ENCODE data around the gene PCLO. TPM values are rescaled to one million over a fixed set of nuclear protein-coding genes. Genes with fewer than 3 reads are reported as not detected.

Gene PCLO
- total RNA-seq, 1 donor = 0.36 TPM

DNA sequence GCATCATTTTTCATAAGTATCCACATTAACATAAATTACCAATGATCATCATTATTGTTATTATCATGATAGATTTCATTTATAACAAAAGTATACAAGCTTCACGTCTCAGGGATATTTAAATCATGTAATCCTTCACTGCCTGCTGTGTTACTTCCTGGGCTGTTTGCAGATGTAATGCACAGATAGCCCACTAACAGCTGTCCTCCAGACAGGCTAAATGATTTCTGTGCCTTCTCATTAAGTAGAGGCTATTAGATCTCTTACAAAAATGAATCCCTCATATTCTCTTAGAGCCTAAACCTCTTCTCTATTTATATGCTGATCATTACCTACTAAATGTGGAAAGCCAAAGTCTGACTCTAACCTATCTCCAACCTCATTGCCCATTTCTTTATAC lies 9.3 kb downstream of the PCLO start:
- H4K20me1 ChIP-seq (ENCODE audit: insufficient read depth, low read length) = no peaks in the 10 kb centered on the region
- no peak overlapping the region for H3K4me2 ChIP-seq (ENCODE audit: insufficient read depth, low read length)
- H3K79me2 ChIP-seq (ENCODE audit: insufficient read depth, low read length) = no peaks in the 10 kb centered on the region
- no peaks in the 10 kb centered on the region for H3K27me3 ChIP-seq (ENCODE audit: insufficient read depth, low read length)
- H2AFZ ChIP-seq (ENCODE audit: low read length) = no peak overlapping the region
- H3K9me3 ChIP-seq (ENCODE audit: low read depth, low read length) = no peaks in the 10 kb centered on the region
- H3K4me3 ChIP-seq (ENCODE audit: insufficient read depth, low read length) = no peak overlapping the region
- no peaks in the 10 kb centered on the region for H3K36me3 ChIP-seq (ENCODE audit: insufficient read depth, low read length)
- H3K27ac ChIP-seq (ENCODE audit: low read depth, low read length) = no peak overlapping the region
- no peak for DNase-seq (ENCODE audit: insufficient read length, low spot score, missing footprints)
- TF ChIP-seq, protein P1, sequence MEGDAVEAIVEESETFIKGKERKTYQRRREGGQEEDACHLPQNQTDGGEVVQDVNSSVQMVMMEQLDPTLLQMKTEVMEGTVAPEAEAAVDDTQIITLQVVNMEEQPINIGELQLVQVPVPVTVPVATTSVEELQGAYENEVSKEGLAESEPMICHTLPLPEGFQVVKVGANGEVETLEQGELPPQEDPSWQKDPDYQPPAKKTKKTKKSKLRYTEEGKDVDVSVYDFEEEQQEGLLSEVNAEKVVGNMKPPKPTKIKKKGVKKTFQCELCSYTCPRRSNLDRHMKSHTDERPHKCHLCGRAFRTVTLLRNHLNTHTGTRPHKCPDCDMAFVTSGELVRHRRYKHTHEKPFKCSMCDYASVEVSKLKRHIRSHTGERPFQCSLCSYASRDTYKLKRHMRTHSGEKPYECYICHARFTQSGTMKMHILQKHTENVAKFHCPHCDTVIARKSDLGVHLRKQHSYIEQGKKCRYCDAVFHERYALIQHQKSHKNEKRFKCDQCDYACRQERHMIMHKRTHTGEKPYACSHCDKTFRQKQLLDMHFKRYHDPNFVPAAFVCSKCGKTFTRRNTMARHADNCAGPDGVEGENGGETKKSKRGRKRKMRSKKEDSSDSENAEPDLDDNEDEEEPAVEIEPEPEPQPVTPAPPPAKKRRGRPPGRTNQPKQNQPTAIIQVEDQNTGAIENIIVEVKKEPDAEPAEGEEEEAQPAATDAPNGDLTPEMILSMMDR (IDR thresholded peaks at IDR 0.05; ENCODE audit: extremely low read depth, low read depth, low read length) = no peak
- no peaks in the 10 kb centered on the region for H3K4me1 ChIP-seq (ENCODE audit: insufficient read depth, low read length)

DNA sequence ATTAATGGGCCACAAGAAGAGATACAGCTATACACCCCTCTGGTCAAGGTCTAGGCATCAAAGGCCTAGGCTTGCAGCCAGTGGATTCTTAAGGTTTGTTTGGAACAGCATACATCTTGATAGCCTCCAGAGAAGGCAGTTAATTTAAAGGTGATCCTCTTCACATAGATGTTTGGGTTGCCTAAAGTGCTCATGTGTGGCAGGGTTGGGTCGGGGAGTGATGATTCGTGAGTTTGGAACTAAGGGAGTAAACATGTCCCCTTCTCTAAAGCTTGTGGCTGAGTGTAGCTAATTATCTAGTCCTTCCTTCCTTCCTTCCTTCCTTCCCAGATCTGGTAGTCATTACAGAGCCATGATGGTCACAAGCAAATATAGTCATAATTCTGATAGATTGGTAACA lies 12.4 kb downstream of the PCLO start:
- H4K20me1 ChIP-seq (ENCODE audit: insufficient read depth, low read length) = no peaks in the 10 kb centered on the region
- TF ChIP-seq, protein P1 (IDR thresholded peaks at IDR 0.05; ENCODE audit: extremely low read depth, low read depth, low read length) = no peak
- H3K4me1 ChIP-seq (ENCODE audit: insufficient read depth, low read length) = no peaks in the 10 kb centered on the region

DNA sequence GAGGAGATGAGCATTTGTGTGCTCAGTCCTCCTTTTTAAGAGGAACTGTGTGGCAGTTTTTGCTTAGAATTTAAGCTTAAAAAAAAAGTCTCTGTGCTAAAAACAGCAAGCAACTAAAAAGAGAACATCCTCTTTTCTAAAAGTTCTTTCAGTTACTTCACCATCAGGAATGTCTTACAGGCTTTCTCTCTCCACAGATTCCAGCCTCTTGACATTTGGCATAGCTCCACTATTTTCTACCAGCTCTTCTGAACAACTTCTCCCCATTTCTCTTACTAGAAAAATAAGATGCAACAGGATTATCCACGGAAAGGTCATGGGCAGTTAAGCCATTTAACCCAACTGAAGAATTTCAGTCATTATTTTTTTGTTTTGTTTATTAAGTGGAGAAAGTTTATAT lies 13.2 kb downstream of the PCLO start:
- Histone ChIP-seq H3K27ac (ENCODE audit: low read depth, low read length) (no peak overlapping the region), H3K4me2 (ENCODE audit: insufficient read depth, low read length) (no peak overlapping the region), H3K9me3 (ENCODE audit: low read depth, low read length) (no peaks in the 10 kb centered on the region), H2AFZ (ENCODE audit: low read length) (no peak overlapping the region), H3K27me3 (ENCODE audit: insufficient read depth, low read length) (no peaks in the 10 kb centered on the region), H4K20me1 (ENCODE audit: insufficient read depth, low read length) (no peaks in the 10 kb centered on the region), H3K79me2 (ENCODE audit: insufficient read depth, low read length) (no peaks in the 10 kb centered on the region), H3K4me1 (ENCODE audit: insufficient read depth, low read length) (no peaks in the 10 kb centered on the region), H3K36me3 (ENCODE audit: insufficient read depth, low read length) (no peaks in the 10 kb centered on the region), H3K4me3 (ENCODE audit: insufficient read depth, low read length) (no peak overlapping the region)
- TF ChIP-seq, protein P1 (IDR thresholded peaks at IDR 0.05; ENCODE audit: extremely low read depth, low read depth, low read length) = no peak
- DNase-seq (ENCODE audit: insufficient read length, low spot score, missing footprints) = no peak

More for the DNA sequence above, 12.4 kb downstream of the PCLO start:
- no peaks in the 10 kb centered on the region for H3K27me3 ChIP-seq (ENCODE audit: insufficient read depth, low read length)
- no peak for DNase-seq (ENCODE audit: insufficient read length, low spot score, missing footprints)
- no peak overlapping the region for H3K4me2 ChIP-seq (ENCODE audit: insufficient read depth, low read length)
- H3K36me3 ChIP-seq (ENCODE audit: insufficient read depth, low read length) = no peaks in the 10 kb centered on the region
- H2AFZ ChIP-seq (ENCODE audit: low read length) = no peak overlapping the region
- H3K79me2 ChIP-seq (ENCODE audit: insufficient read depth, low read length) = no peaks in the 10 kb centered on the region
- H3K4me3 ChIP-seq (ENCODE audit: insufficient read depth, low read length) = no peak overlapping the region
- no peaks in the 10 kb centered on the region for H3K9me3 ChIP-seq (ENCODE audit: low read depth, low read length)
- no peak overlapping the region for H3K27ac ChIP-seq (ENCODE audit: low read depth, low read length)

DNA sequence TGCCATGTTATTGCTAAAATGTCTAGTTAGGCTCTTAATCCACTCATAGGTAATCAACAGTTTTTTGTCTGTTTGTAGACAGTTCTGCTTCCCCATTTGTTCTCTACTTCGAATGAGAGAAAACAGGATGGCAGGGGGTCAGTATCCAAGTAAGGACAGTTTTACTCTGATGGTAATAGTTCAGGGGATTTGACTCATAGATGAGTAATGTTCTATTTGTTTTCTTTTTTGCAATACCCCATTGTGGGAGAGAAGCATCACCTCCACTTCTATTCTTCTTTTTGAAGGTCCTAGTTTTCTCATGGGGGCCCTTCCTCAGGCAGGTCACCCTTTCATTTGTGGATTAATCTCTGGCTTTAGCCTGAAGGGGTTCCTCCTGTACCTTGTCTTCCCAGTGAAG lies 13.9 kb downstream of the PCLO start:
- no peaks in the 10 kb centered on the region for H3K36me3 ChIP-seq (ENCODE audit: insufficient read depth, low read length)
- H3K4me2 ChIP-seq (ENCODE audit: insufficient read depth, low read length) = no peak overlapping the region
- DNase-seq (ENCODE audit: insufficient read length, low spot score, missing footprints) = no peak
- H3K9me3 ChIP-seq (ENCODE audit: low read depth, low read length) = no peaks in the 10 kb centered on the region
- no peak overlapping the region for H3K27ac ChIP-seq (ENCODE audit: low read depth, low read length)
- H3K27me3 ChIP-seq (ENCODE audit: insufficient read depth, low read length) = no peaks in the 10 kb centered on the region
- H3K79me2 ChIP-seq (ENCODE audit: insufficient read depth, low read length) = no peaks in the 10 kb centered on the region
- no peak overlapping the region for H3K4me3 ChIP-seq (ENCODE audit: insufficient read depth, low read length)
- TF ChIP-seq, protein P1 (IDR thresholded peaks at IDR 0.05; ENCODE audit: extremely low read depth, low read depth, low read length) = no peak
- no peaks in the 10 kb centered on the region for H4K20me1 ChIP-seq (ENCODE audit: insufficient read depth, low read length)
- H2AFZ ChIP-seq (ENCODE audit: low read length) = no peak overlapping the region
- no peaks in the 10 kb centered on the region for H3K4me1 ChIP-seq (ENCODE audit: insufficient read depth, low read length)

Data from osteoblast (primary cell).